Astrocyte (in vitro differentiated cells and primary cell): ENCODE data around the gene PDGFD. TPM values are rescaled to one million over a fixed set of nuclear protein-coding genes. Genes with fewer than 3 reads are reported as not detected.

Experiments
- DNase-seq: peaks from one replicate; pipeline ENCODE4 v3.0.0-alpha.2; 2010; ENCODE audit warnings: low read depth
- FAIRE-seq: peaks from 2 replicates; lab custom pipeline; 2011; peaks lifted over from hg19 to GRCh38; lab: Jason Lieb, UNC
- H2AFZ ChIP-seq: 2 replicates; pipeline ENCODE4 v1.6.0; 2012; ENCODE audit warnings: low read depth, low read length, inconsistent platforms
- H3K27ac ChIP-seq: 2 replicates; pipeline ENCODE4 v1.5.1; 2011; ENCODE audit warnings: low read depth, low read length, inconsistent platforms
- H3K27me3 ChIP-seq: 2 replicates; pipeline ENCODE4 v1.6.0; 2011; ENCODE audit warnings: low read length, inconsistent platforms; ENCODE audit not compliant: insufficient read depth
- H3K36me3 ChIP-seq: 2 replicates; pipeline ENCODE4 v1.5.1; 2011; ENCODE audit warnings: low read length, inconsistent platforms; ENCODE audit not compliant: insufficient read depth
- H3K4me1 ChIP-seq: 2 replicates; pipeline ENCODE4 v1.5.1; 2011; ENCODE audit warnings: low read length, inconsistent platforms; ENCODE audit not compliant: insufficient read depth
- H3K4me2 ChIP-seq: 2 replicates; pipeline ENCODE4 v1.6.0; 2012; ENCODE audit warnings: low read length, inconsistent platforms
- H3K4me3 ChIP-seq: 2 replicates; pipeline ENCODE4 v1.5.1; 2011; ENCODE audit warnings: low read depth, mild to moderate bottlenecking, low read length, inconsistent platforms; ENCODE audit not compliant: insufficient read depth
- H3K79me2 ChIP-seq: 2 replicates; pipeline ENCODE4 v1.6.0; 2012; ENCODE audit warnings: mild to moderate bottlenecking, low read length, inconsistent platforms; ENCODE audit not compliant: insufficient read depth
- H3K9ac ChIP-seq: 2 replicates; pipeline ENCODE4 v1.6.0; 2012; ENCODE audit warnings: mild to moderate bottlenecking, low read length, inconsistent platforms
- H3K9me3 ChIP-seq: 2 replicates; pipeline ENCODE4 v1.5.1; 2012; ENCODE audit warnings: low read depth, mild to moderate bottlenecking, low read length, inconsistent platforms; ENCODE audit not compliant: insufficient read depth
- H4K20me1 ChIP-seq: 2 replicates; pipeline ENCODE4 v1.6.0; 2012; ENCODE audit warnings: low read length, inconsistent platforms; ENCODE audit not compliant: insufficient read depth
- H3K27ac Mint-ChIP-seq: one replicate; pipeline ENCODE4 v1.8.0; 2021; ENCODE audit warnings: mild to moderate bottlenecking, mixed read lengths; ENCODE audit not compliant: unreplicated experiment
- H3K27me3 Mint-ChIP-seq: one replicate; pipeline ENCODE4 v1.8.0; 2021; ENCODE audit warnings: low read depth, mixed read lengths; ENCODE audit not compliant: unreplicated experiment
- H3K36me3 Mint-ChIP-seq: one replicate; pipeline ENCODE4 v1.8.0; 2021; ENCODE audit warnings: low read depth, mixed read lengths; ENCODE audit not compliant: unreplicated experiment
- H3K4me1 Mint-ChIP-seq: one replicate; pipeline ENCODE4 v1.8.0; 2021; ENCODE audit warnings: low read depth, mixed read lengths; ENCODE audit not compliant: unreplicated experiment
- H3K4me3 Mint-ChIP-seq: one replicate; pipeline ENCODE4 v1.8.0; 2021; ENCODE audit warnings: mild to moderate bottlenecking, moderate library complexity, mixed read lengths; ENCODE audit not compliant: unreplicated experiment
- H3K9me3 Mint-ChIP-seq: one replicate; pipeline ENCODE4 v1.8.0; 2021; ENCODE audit warnings: mild to moderate bottlenecking, mixed read lengths; ENCODE audit not compliant: unreplicated experiment
- CTCF ChIP-seq: IDR thresholded peaks from 2 replicates; pipeline ENCODE4 v1.5.1; 2011; ENCODE audit warnings: low read depth, mild to moderate bottlenecking, inconsistent platforms, low read length, moderate library complexity; ENCODE audit not compliant: insufficient read depth
- EZH2 ChIP-seq: IDR thresholded peaks from 2 replicates; pipeline ENCODE4 v1.6.1; 2012; ENCODE audit warnings: mild to moderate bottlenecking, low read length, inconsistent platforms; ENCODE audit not compliant: insufficient read depth
- total RNA-seq: library from RNA; stranded (reverse); gene quantifications from 2 replicates; pipeline ENCODE4 v1.2.1, GENCODE V29; 2021

Gene PDGFD
- total RNA-seq, 1 donor from 2014 or later: 2.6 TPM

GRCh38 chr11:104098555-104098954, 65.4 kb downstream of the PDGFD start:
- no peaks in the 10 kb centered on the region for H3K36me3 Mint-ChIP-seq

GRCh38 chr11:104098132-104098531, 65.8 kb downstream of the PDGFD start:
- no peak for FAIRE-seq
- Histone ChIP-seq H3K79me2 (no peaks in the 10 kb centered on the region), H3K27me3 (no peaks in the 10 kb centered on the region), H3K4me3 (no peak overlapping the region), H4K20me1 (no peaks in the 10 kb centered on the region), H3K9ac (no peak overlapping the region), H3K4me1 (no peaks in the 10 kb centered on the region), H2AFZ (no peak overlapping the region), H3K9me3 (no peaks in the 10 kb centered on the region), H3K36me3 (no peaks in the 10 kb centered on the region), H3K4me2 (no peak overlapping the region), H3K27ac (no peak overlapping the region)
- H3K4me1 Mint-ChIP-seq: peaks cover 14% of the 10 kb centered on the region
- DNase-seq: no peak
- no peaks in the 10 kb centered on the region for H3K36me3 Mint-ChIP-seq
- TF ChIP-seq EZH2: no peak
- TF ChIP-seq CTCF: no peak
- H3K27ac Mint-ChIP-seq: no peak overlapping the region
- peaks cover 4% of the 10 kb centered on the region for H3K9me3 Mint-ChIP-seq
- H3K27me3 Mint-ChIP-seq: no peaks in the 10 kb centered on the region
- no peak overlapping the region for H3K4me3 Mint-ChIP-seq

More at GRCh38 chr11:104098555-104098954, 65.4 kb downstream of the PDGFD start:
- Mint-ChIP-seq H3K9me3 (peaks cover 4% of the 10 kb centered on the region), H3K4me3 (no peak overlapping the region), H3K27ac (no peak overlapping the region), H3K27me3 (no peaks in the 10 kb centered on the region), H3K4me1 (peaks cover 11% of the 10 kb centered on the region)
- Histone ChIP-seq H3K4me3 (no peak overlapping the region), H4K20me1 (no peaks in the 10 kb centered on the region), H3K4me2 (no peak overlapping the region), H3K9ac (no peak overlapping the region), H3K27me3 (no peaks in the 10 kb centered on the region), H3K27ac (no peak overlapping the region), H3K36me3 (no peaks in the 10 kb centered on the region), H2AFZ (no peak overlapping the region), H3K79me2 (no peaks in the 10 kb centered on the region), H3K4me1 (no peaks in the 10 kb centered on the region), H3K9me3 (no peaks in the 10 kb centered on the region)
- DNase-seq (no peak), FAIRE-seq (no peak)
- no peak for TF ChIP-seq EZH2
- TF ChIP-seq CTCF: no peak

GRCh38 chr11:104096900-104097299, 67.0 kb downstream of the PDGFD start:
- H3K27me3 Mint-ChIP-seq: no peaks in the 10 kb centered on the region
- TF ChIP-seq CTCF: no peak
- TF ChIP-seq EZH2: no peak
- FAIRE-seq: no peak

More at GRCh38 chr11:104096900-104097299, 67.0 kb downstream of the PDGFD start:
- Histone ChIP-seq H3K4me3 (no peak overlapping the region), H3K9ac (no peak overlapping the region), H3K36me3 (no peaks in the 10 kb centered on the region), H2AFZ (no peak overlapping the region), H3K27me3 (no peaks in the 10 kb centered on the region), H3K9me3 (no peaks in the 10 kb centered on the region), H3K4me1 (no peaks in the 10 kb centered on the region), H4K20me1 (no peaks in the 10 kb centered on the region), H3K79me2 (no peaks in the 10 kb centered on the region), H3K4me2 (no peak overlapping the region), H3K27ac (no peak overlapping the region)
- Mint-ChIP-seq H3K9me3 (peaks cover 4% of the 10 kb centered on the region), H3K4me3 (no peak overlapping the region), H3K36me3 (no peaks in the 10 kb centered on the region), H3K4me1 (peaks cover 14% of the 10 kb centered on the region), H3K27ac (no peak overlapping the region)
- DNase-seq: no peak
